Upper lobe of right lung (tissue), 1 donor: Measurements from ENCODE around the gene DAP3. TPM values are rescaled to one million over a fixed set of nuclear protein-coding genes. Genes with fewer than 3 reads are reported as not detected.
"Not testable (repeated sequence)": the region's sequence is repeated elsewhere in the genome, so short reads cannot be mapped to it uniquely, and the experiment has no call there.

Source experiments
- ATAC-seq: fragments of 200-7000 bp; cut with Tn5 transposase; one replicate; pipeline ENCODE4 v1.9.1; 2020; ENCODE audit warnings: mild to moderate bottlenecking, moderate library complexity
- DNase-seq: peaks from one replicate; pipeline ENCODE4 v3.0.0-alpha.2; 2020
- H3K27ac ChIP-seq: fragments of 200-600 bp; one replicate; pipeline ENCODE4 v1.8.0; 2022
- H3K27me3 ChIP-seq: fragments of 200-600 bp; one replicate; pipeline ENCODE4 v1.8.0; 2022; ENCODE audit warnings: mild to moderate bottlenecking
- H3K36me3 ChIP-seq: fragments of 200-600 bp; one replicate; pipeline ENCODE4 v1.8.0; 2022
- H3K4me1 ChIP-seq: fragments of 200-600 bp; one replicate; pipeline ENCODE4 v1.8.0; 2022
- H3K4me3 ChIP-seq: fragments of 200-600 bp; one replicate; pipeline ENCODE4 v1.8.0; 2022; ENCODE audit warnings: mild to moderate bottlenecking
- H3K9me3 ChIP-seq: fragments of 200-600 bp; one replicate; pipeline ENCODE4 v1.8.0; 2022
- CTCF ChIP-seq: fragments of 200-600 bp; IDR thresholded peaks from one replicate; pipeline ENCODE4 v1.8.0; 2022; ENCODE audit warnings: antibody characterized with exemption
- intact Hi-C: fragments of 100-400 bp; cut with DNase I; formaldehyde crosslinking; loops from one replicate; pipeline ENCODE4 v1.11.0; 2022
- long read RNA-seq: library from polyadenylated mRNA; unstranded; transcript quantifications from one replicate; pipeline ENCODE4 v2.0.0, GENCODE V29; 2021
- total RNA-seq: library from RNA; stranded (reverse); fragmentation: NEBNext Ultra II Directional; extraction: Animal tissue kit (Norgen Biotek cat#: 25700); gene quantifications from one replicate; pipeline ENCODE4 v1.2.1, GENCODE V29; 2021
- donor health status: DM: no; HTN: yes; CAD: no; lungs with severe emphysema.

Gene DAP3
- total RNA-seq: 79.6 TPM
- long read RNA-seq, transcript DAP3-202 (13 exons, 2,089 nt): major isoform, 33 of 68 reads
- long read RNA-seq, transcript DAP3-201 (13 exons, 1,649 nt): minor isoform, 14 of 68 reads
- long read RNA-seq, partial matches to known transcripts: 4 of 68 reads
- long read RNA-seq, other reads (novel, unspliced or antisense): 13 of 68 reads

GRCh38 chr1:155689081-155689607, at the start of gene DAP3:
Gene DAP3, plus strand, starts transcription at chr1:155689091. Its CDS starts 20,689 bp downstream, at chr1:155709780.
- H3K36me3 ChIP-seq, H3K27me3 ChIP-seq, H3K9me3 ChIP-seq, DNase-seq, intact Hi-C loops, ATAC-seq: not testable (repeated sequence)
- Histone ChIP-seq H3K4me1 (peaks cover 34% of the 10 kb centered on the region), H3K4me3 (peak within 1 kb of the TSS; percentile 97), H3K27ac (peak within 1 kb of the TSS; percentile 99)

DNA sequence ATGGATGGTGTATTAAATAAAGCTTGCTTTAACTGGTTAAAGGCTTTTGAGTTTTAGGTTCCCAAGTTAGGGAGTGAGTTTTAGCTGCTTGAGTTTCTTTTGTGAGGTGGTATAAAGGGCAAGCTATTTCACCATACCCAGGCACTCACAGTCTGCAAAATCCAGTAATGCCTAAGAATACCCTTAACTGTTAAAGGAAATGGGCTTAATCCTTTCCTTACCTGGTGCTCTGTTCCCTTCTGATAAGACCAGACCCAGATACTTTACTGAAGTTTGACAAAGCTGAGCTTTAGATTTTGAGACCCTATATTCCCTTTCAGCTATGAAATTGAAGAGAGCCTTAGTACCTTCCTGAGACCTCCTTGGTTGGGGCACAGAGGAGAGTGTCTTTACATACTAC, 48.5 kb upstream of the DAP3 start:
- TF ChIP-seq CTCF: no peak
- DNase-seq (no peak), ATAC-seq (no peak)
- Histone ChIP-seq H3K9me3 (no peaks in the 10 kb centered on the region), H3K27me3 (no peaks in the 10 kb centered on the region), H3K27ac (no peak overlapping the region), H3K4me3 (no peak overlapping the region), H3K4me1 (no peaks in the 10 kb centered on the region), H3K36me3 (no peaks in the 10 kb centered on the region)
- intact Hi-C loops: no loop called here

GRCh38 chr1:155642559-155643180, 46.2 kb upstream of the DAP3 start:
- H3K36me3 ChIP-seq, H3K27me3 ChIP-seq, H3K4me3 ChIP-seq, H3K4me1 ChIP-seq, ATAC-seq, H3K27ac ChIP-seq, intact Hi-C loops, H3K9me3 ChIP-seq, DNase-seq: not testable (repeated sequence)

- intact Hi-C loops: no loop called here
- no peaks in the 10 kb centered on the region for H3K36me3 ChIP-seq
- H3K4me1 ChIP-seq: peaks cover 3% of the 10 kb centered on the region
- TF ChIP-seq CTCF: no peak
- no peak overlapping the region for H3K27ac ChIP-seq
- H3K9me3 ChIP-seq: no peaks in the 10 kb centered on the region
- ATAC-seq: no peak
- no peak overlapping the region for H3K4me3 ChIP-seq
- no peak for DNase-seq
- H3K27me3 ChIP-seq: no peaks in the 10 kb centered on the region
These were observed 45.7 kb upstream of the DAP3 start for GRCh38 chr1:155643230-155643629.

DNA sequence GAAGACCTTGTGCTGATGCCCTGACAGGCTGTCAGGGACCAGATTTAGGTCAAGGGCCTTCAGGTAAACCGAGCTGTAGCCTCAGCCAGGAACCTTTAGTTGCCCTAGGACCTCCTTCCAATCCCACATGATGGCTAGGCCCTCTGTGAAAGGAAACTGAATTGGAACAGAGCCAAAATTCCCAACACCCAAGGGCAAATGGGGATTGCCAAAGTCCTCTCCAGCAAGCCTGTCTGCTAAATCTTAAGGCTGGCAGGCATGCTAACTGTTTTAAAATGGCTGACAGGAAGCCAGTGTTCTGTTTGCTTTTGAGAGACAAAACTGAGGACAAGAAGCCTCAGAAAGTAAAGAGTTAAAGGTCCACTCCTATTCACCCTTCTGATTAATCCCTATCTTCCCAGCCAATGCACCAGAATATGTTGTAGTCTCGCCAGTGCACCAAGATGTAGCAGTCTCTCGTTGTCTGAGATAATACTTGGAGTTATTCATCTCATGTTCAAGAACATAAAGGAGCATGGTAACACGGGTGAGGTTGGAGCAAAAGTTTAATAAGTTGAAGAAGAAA, 43.8 kb upstream of the DAP3 start:
- no peak for DNase-seq
- H3K4me1 ChIP-seq: peaks cover 10% of the 10 kb centered on the region
- no peaks in the 10 kb centered on the region for H3K27me3 ChIP-seq
- no peak for TF ChIP-seq CTCF
- intact Hi-C loops: no loop called here
- H3K4me3 ChIP-seq: no peak overlapping the region
- no peaks in the 10 kb centered on the region for H3K36me3 ChIP-seq
- no peak for ATAC-seq
- no peak overlapping the region for H3K27ac ChIP-seq
- H3K9me3 ChIP-seq: no peaks in the 10 kb centered on the region

GRCh38 chr1:155645648-155646047, 43.2 kb upstream of the DAP3 start:
- Histone ChIP-seq H3K27ac (no peak overlapping the region), H3K4me1 (peaks cover 10% of the 10 kb centered on the region), H3K9me3 (no peaks in the 10 kb centered on the region), H3K36me3 (no peaks in the 10 kb centered on the region), H3K4me3 (no peak overlapping the region), H3K27me3 (no peaks in the 10 kb centered on the region)
- TF ChIP-seq CTCF: no peak
- DNase-seq: no peak
- ATAC-seq: no peak
- intact Hi-C loops: no loop called here
